Neural progenitor cell (in vitro differentiated cells): ENCODE data around the gene SLC18B1.

Experiments used
- CTCF ChIP-seq: fragments of 200-600 bp; sonication (generic); IDR thresholded peaks from 2 replicates; pipeline ENCODE4 v1.5.1; 2017; ENCODE audit warnings: antibody characterized with exemption, mild to moderate bottlenecking
- EZH2 ChIP-seq: fragments of 200-600 bp; sonication (generic); IDR thresholded peaks from 2 replicates; pipeline ENCODE4 v1.6.1; 2017; ENCODE audit warnings: antibody characterized with exemption, mild to moderate bottlenecking, moderate library complexity
- EZH2phosphoT487 ChIP-seq: fragments of 200-600 bp; sonication (generic); IDR thresholded peaks from 2 replicates; pipeline ENCODE4 v1.6.1; 2017; ENCODE audit warnings: antibody characterized with exemption

GRCh38 chr6:132725947-132726607 is 72.4 kb downstream of the SLC18B1 start:
- TF ChIP-seq CTCF (no peak), EZH2phosphoT487 (no peak), EZH2 (no peak)
